ENCODE data around the gene ADAM12.

- TF ChIP-seq YY1 (IDR thresholded peaks at IDR 0.05; ENCODE audit: insufficient read depth, insufficient read length) (no peak), ZNF274 (IDR thresholded peaks at IDR 0.05; ENCODE audit: low read depth, low read length) (no peak), SUZ12 (IDR thresholded peaks at IDR 0.05; ENCODE audit: extremely low read depth, insufficient read depth, insufficient read length) (no peak)
Observed at GRCh38 chr10:126080879-126081411, 307.3 kb downstream of the ADAM12 start.

Measured in NT2/D1 (cell line).